ENCODE measurements around the gene COBLL1.
"Not testable (repeated sequence)": the region's sequence is repeated elsewhere in the genome, so short reads cannot be mapped to it uniquely, and the experiment has no call there.

The COBLL1 gene

DNA sequence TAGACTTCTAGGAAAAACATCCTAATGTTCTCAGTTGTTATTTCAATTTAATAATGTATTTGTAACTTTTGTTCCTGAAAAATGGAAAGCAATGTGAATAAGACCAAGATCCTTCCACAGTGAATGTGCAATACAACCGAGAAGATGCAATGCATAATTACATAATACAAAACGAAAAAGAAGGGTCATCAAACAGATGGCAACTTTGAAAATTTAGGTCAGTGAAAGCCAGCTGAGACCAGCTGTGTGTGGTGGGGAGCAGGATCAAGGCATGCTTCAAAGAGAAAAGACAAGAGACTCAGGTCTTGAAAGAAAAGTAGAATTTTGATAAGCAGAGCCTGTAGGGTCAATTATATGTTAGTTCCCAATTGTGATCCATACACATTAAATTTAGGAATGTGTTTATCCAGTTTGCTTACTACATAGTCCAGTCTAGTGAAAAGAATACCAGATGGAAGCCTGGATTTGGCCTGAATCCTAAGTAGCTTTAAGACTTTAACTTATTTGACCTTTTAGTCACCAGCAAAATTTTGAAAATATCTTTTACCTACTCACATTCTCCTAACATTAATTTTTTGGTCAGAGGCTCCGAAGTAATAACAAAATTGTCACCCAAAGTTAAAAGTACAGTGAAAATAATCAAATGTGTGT, 93.7 kb downstream of the COBLL1 start:
- DNase-seq, result no peak

- no peak for DNase-seq
Measured at GRCh38 chr2:164747140-164747539, 94.5 kb downstream of the COBLL1 start.

DNA sequence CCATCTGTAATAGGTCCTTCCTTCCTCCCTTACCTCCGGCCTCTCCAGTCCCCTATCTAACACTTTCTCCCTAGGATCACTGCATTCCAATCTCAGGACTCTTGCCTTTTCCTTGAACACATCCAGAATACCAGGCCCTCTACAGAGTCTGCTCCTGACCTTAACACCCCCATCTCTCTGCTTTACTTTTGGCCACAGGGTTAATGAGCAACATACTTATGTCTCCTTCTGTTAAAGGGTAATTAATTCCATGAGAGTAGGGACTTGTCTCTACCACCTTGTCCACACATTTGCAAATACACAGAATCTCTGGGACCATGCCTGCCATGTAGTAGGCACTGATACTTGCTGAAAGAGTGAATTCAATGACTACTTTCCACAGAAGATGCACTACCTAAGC, 94.9 kb downstream of the COBLL1 start:
- DNase-seq, result no peak

DNA sequence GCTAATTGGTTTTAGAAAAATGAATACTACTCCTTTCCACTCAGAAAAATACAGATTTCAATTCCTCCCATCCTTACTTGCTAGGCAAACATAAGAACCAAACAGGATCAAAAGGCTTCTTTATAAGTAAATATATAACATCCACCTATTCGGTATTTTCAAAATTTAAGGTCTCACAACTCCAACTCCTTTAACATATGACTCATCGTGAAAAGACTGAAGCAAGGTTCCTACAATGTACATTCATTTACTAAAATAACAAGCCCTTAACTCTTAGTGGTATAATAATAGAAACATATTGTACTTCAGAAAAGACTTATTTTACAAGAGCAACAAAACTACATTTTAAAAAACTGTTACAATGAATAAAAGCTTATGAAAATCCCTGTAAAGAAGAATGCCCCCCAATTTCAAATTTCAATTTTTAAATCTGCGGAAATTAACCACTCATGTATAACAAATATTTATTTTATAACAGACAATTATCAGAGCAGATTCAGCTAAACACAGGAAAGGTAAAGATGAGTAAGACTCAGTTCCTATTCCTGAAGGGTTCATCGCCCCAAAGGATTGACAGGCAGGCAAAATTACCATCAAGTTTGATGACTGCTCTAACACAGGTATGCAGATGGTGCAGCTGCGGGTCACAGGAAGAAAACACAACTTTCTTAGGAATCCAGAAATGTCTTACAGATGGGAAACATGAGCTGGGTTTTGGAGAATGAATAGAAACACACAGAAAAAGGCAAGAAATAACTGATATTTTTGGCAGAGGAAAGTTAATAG, 96.4 kb downstream of the COBLL1 start:
- no peak for DNase-seq

GRCh38 chr2:164742738-164743317, 98.8 kb downstream of the COBLL1 start:
- no peak for DNase-seq

- DNase-seq, result no peak
Measured at GRCh38 chr2:164739966-164740365, 101.7 kb downstream of the COBLL1 start.

DNA sequence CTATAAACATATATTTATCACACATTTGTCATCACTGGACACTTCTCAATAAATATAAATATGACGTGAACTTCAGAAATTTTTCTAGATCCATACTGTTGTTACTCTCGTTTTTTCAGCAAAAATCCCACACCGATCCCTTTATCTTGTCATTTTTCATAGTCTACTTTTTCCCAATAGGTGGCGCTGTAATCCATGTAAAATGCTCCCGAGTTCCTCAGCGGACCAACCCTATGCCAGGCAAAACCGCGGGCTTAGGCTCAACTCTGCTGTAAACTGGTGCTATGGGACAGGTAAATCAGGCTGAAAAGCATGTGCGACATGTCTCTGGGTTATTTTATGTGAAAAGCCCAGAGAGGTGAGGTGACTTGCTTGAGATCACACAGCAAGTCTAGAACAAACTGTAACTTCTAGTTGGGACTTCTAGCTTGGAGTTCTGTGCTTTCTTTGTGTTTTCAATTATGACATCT, 104.0 kb downstream of the COBLL1 start:
- DNase-seq, result peak; percentile 33

GRCh38 chr2:164735309-164735919, 106.2 kb downstream of the COBLL1 start:
- DNase-seq, result no peak

- no peak for DNase-seq
Measured at GRCh38 chr2:164734196-164734595, 107.4 kb downstream of the COBLL1 start.

GRCh38 chr2:164725542-164725941, 116.1 kb downstream of the COBLL1 start:
- no peak for DNase-seq

GRCh38 chr2:164722616-164723338, 118.8 kb downstream of the COBLL1 start:
- DNase-seq, result no peak

GRCh38 chr2:164721430-164721829, 120.2 kb downstream of the COBLL1 start:
- no peak for DNase-seq

DNA sequence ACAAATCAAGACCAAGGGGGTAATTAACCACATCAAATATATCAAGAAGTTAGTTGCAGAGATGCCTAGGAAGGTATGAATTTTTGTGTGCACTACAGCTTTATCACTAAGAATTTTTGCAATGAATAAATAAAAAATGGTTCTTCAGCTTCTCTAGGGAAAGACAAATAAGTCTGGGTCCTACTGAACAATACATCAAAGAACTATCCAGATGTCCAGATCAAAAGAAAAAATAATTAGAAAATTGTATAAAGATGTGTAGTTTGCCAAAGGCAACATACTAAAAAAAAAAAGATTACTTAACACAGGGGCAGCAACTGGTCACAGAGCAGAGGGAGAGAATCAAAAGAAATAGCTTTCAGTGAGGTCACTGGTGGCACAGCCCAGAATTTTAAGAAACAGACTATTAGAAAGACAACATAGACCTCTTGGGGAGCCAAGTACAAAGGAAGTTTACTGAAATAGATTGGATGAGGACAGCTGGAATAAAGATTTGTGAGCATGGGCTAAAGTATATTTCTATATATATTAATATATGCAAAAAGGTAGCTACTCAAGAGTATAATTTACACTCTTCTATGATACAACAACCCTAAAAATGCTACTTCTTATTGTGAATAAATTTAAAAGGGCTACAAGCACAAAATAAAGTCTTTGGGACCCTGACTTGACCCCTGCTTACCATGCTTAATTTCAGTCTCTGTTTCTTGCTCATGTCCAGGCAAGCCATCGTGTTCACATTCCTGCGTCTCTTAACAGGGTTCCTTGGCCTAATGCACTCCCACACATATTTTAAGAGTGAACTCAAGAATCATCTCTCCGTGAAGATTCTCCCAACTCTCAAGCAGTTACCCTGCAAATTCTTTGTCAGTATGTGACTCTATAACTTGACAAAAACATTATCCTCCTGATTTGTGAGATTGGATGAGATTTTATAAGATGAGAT, 121.4 kb downstream of the COBLL1 start:
- no peak for DNase-seq

- no peak for DNase-seq
Measured at GRCh38 chr2:164717000-164717803, 124.4 kb downstream of the COBLL1 start.

DNA sequence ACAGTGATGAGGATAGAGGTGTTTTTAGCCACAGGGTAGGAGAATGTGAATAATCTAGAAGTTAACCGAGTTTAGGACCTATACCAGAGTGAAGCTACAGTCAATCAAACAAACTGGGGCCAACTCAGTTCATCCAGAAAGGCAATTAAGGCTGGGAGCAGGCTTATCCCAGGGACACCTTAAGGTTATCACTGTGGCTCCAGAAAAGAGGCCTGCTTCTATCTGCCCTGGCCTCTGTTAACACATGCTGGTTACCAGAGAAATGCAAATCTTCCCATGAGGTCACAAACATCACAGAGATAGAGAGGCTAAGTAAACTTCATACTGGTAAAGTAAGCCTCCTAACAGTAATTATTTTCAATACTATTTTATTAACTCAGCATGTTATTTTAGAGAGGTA, 127.2 kb downstream of the COBLL1 start:
- DNase-seq, result no peak

DNA sequence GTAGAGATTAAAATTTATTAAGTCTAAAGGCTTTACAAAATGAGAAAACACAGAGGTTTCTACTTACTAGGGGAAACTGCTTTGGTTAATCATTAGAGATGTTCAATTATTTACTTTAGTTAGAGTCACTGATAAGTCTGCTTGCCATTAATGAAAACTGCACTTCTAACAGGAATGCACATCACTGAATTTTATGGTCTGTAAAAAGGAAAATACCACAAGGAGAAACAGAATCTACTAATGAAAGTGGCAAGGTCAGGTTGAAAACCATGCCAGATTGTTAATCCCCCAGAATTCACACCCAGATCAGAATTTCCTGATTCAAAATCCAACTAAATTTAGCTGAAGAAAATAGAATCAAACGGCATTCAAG, 129.9 kb downstream of the COBLL1 start:
- DNase-seq, result no peak

DNA sequence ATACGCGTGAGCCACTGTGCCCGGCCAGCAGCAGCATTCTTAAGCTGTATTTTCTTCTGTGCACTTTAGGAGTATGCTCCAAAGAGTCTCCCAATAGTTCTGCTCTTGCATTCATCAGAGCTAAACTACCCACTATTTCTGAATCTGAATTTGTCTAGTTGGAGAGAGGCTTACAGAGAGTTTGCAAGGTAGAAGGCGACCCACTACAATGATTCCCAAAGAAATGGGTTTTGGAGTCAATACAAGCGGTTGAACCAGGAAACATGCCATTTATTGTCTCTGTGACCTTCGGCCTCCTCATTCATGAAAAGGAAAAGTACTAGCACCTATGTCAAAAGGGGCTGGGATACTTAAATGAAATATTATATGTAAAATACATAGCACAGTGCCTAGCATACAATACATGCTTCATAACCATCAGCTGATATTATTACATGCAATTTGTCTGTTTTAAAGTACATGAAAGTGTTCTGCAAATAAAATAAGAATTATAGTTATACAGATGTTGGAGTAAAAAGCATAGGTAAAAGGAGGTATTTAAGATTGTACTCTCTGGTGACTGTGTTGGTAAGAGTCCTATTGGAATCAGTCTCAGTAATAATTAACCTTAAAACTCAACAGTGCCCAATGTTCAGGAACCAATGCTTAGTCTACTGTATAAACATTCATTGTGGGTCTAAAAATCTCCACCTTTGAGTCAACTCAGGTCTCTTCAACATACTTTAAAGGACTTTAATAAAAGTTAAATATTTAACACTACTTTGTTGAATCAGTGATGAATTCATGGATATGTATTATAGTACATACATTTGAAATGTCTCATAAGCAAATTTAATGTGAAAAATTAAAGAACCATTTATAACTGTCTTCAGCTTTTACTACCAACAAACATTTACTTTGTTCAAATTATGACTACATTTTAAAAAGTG, 130.5 kb downstream of the COBLL1 start:
- DNase-seq, result no peak

GRCh38 chr2:164710252-164710836, 131.3 kb downstream of the COBLL1 start:
- DNase-seq, result not testable (repeated sequence)

- no peak for DNase-seq
Measured at GRCh38 chr2:164706522-164706921, 135.1 kb downstream of the COBLL1 start.
